ENCODE measurements around the gene AMBP. TPM values are rescaled to one million over a fixed set of nuclear protein-coding genes. Genes with fewer than 3 reads are reported as not detected.

The AMBP gene
- total and polyA plus RNA-seq, 2 donors (not counting 1 experiment from before 2014, with no cell fraction given): not detected

- no peaks in the 10 kb centered on the region for H4K20me1 ChIP-seq (ENCODE audit: control insufficient read depth, insufficient read depth, low read length, poor library complexity, severe bottlenecking)
- ATAC-seq (ENCODE audit: low read depth) (peak; percentile 65), DNase-seq (peak; percentile 45)
- Mint-ChIP-seq H3K4me1 (peaks cover 8% of the 10 kb centered on the region), H3K27ac (no peak overlapping the region), H3K27me3 (peaks cover 41% of the 10 kb centered on the region), H3K9me3 (ENCODE audit: insufficient read depth) (peaks cover 2% of the 10 kb centered on the region), H3K4me3 (peak overlapping the region; percentile 64)
- peaks cover 0 to 25% (median 5%) of the 10 kb centered on the region in 4 experiments for H3K27me3 ChIP-seq (replicated peaks in 1 of 4; ENCODE audit: control extremely low read depth in 1 of 4, control insufficient read depth in 3 of 4, insufficient read depth in 4 of 4, low read length in 3 of 4)
- intact Hi-C loops (cut with micrococcal nuclease): no loop called here
- TF ChIP-seq CTCF (IDR thresholded peaks at IDR 0.05) (no peak), EZH2 (IDR thresholded peaks at IDR 0.05; ENCODE audit: borderline replicate concordance, insufficient read depth, low read depth, low read length, poor library complexity, severe bottlenecking) (no peak)
- H3K36me3 ChIP-seq (replicated peaks in 1 of 2; ENCODE audit: control extremely low read depth in 1 of 2, control insufficient read depth in 1 of 2, extremely low read depth in 1 of 2, insufficient read depth in 2 of 2, low read length in 1 of 2): no peaks in the 10 kb centered on the region
- H3K9ac ChIP-seq (ENCODE audit: low read length): peak overlapping the region; percentile 35
- 9% methylated on average over 73 of the region's 77 CpGs for WGBS (ENCODE audit: insufficient coverage)
- POLR2A ChIA-PET: no interaction called here
- peaks cover 5 to 6% of the 10 kb centered on the region in 2 donors for H3K4me1 ChIP-seq (ENCODE audit: control insufficient read depth in 2 of 2, insufficient read depth in 2 of 2, low read length in 2 of 2)
- peak overlapping the region; percentile 74 for H3K4me2 ChIP-seq (replicated peaks; ENCODE audit: low read depth, low read length, poor library complexity, severe bottlenecking)
- CTCF ChIA-PET: interaction anchor here (0.5 kb wide), 1 partner anchor 12 kb away, joined by 3 read pairs; no protein-coding TSS in a partner anchor
- H3K9me3 ChIP-seq (ENCODE audit: control extremely low read depth in 1 of 3, control insufficient read depth in 2 of 3, insufficient read depth in 1 of 3, low read length in 2 of 3): peaks cover 0 to 14% (median 0%) of the 10 kb centered on the region in 3 donors
- H3K79me2 ChIP-seq (ENCODE audit: control insufficient read depth, insufficient read depth, low read length): no peaks in the 10 kb centered on the region
- no peak overlapping the region for H3K27ac ChIP-seq (ENCODE audit: low read length in 2 of 2)
- peak overlapping the region in 3 of 5 experiments; percentile 35 to 46 (median 38) for H3K4me3 ChIP-seq (ENCODE audit: control extremely low read depth in 1 of 5, extremely low read depth in 1 of 5, insufficient read depth in 1 of 5, low read depth in 2 of 5, low read length in 4 of 5)
- H2AFZ ChIP-seq (ENCODE audit: insufficient read depth, low read depth, low read length, poor library complexity, severe bottlenecking): peak overlapping the region; percentile 51
Observed at GRCh38 chr9:114098021-114098935, 20.2 kb upstream of the AMBP start.

DNA sequence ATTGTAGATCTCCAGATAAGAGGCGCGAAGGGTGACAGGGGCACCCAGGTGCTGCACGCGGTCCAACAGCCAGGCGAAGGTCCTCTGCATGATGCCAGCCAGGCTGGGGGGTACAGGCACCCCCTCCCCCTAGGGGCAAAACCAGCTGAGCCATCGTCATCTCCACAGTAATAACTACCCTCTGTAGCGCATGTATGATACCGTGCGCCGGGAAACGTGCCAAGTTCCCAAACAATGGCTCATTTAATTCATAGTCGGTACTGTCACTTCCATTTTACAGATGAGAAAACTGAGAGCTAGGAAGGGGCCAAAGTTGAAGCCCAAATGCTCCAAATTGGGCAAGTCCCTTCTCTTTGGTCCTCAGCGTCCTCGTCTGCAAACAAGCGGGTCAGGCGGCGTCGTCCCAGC, 19.5 kb upstream of the AMBP start:
- Mint-ChIP-seq H3K27me3 (peaks cover 41% of the 10 kb centered on the region), H3K4me1 (peaks cover 8% of the 10 kb centered on the region), H3K4me3 (peak overlapping the region; percentile 64), H3K27ac (no peak overlapping the region), H3K9me3 (ENCODE audit: insufficient read depth) (peaks cover 2% of the 10 kb centered on the region)
- Histone ChIP-seq H4K20me1 (ENCODE audit: control insufficient read depth, insufficient read depth, low read length, poor library complexity, severe bottlenecking) (no peaks in the 10 kb centered on the region), H3K4me3 (ENCODE audit: control extremely low read depth in 1 of 5, extremely low read depth in 1 of 5, insufficient read depth in 1 of 5, low read depth in 2 of 5, low read length in 4 of 5) (peak overlapping the region in 3 of 5 experiments; percentile 35 to 46 (median 38)), H3K9me3 (ENCODE audit: control extremely low read depth in 1 of 3, control insufficient read depth in 2 of 3, insufficient read depth in 1 of 3, low read length in 2 of 3) (peaks cover 0 to 14% (median 0%) of the 10 kb centered on the region in 3 donors), H3K27ac (ENCODE audit: low read length in 2 of 2) (no peak overlapping the region), H3K4me1 (ENCODE audit: control insufficient read depth in 2 of 2, insufficient read depth in 2 of 2, low read length in 2 of 2) (peaks cover 5 to 6% of the 10 kb centered on the region in 2 donors), H2AFZ (ENCODE audit: insufficient read depth, low read depth, low read length, poor library complexity, severe bottlenecking) (peak overlapping the region; percentile 51), H3K27me3 (replicated peaks in 1 of 4; ENCODE audit: control extremely low read depth in 1 of 4, control insufficient read depth in 3 of 4, insufficient read depth in 4 of 4, low read length in 3 of 4) (peaks cover 0 to 25% (median 5%) of the 10 kb centered on the region in 4 experiments), H3K4me2 (replicated peaks; ENCODE audit: low read depth, low read length, poor library complexity, severe bottlenecking) (peak overlapping the region; percentile 74), H3K9ac (ENCODE audit: low read length) (peak overlapping the region; percentile 35), H3K36me3 (replicated peaks in 1 of 2; ENCODE audit: control extremely low read depth in 1 of 2, control insufficient read depth in 1 of 2, extremely low read depth in 1 of 2, insufficient read depth in 2 of 2, low read length in 1 of 2) (no peaks in the 10 kb centered on the region), H3K79me2 (ENCODE audit: control insufficient read depth, insufficient read depth, low read length) (no peaks in the 10 kb centered on the region)
- ChIA-PET POLR2A (no interaction called here), CTCF (no interaction called here)
- 26% methylated on average over 18 of the region's 18 CpGs for WGBS (ENCODE audit: insufficient coverage)
- TF ChIP-seq CTCF (IDR thresholded peaks at IDR 0.05) (no peak), EZH2 (IDR thresholded peaks at IDR 0.05; ENCODE audit: borderline replicate concordance, insufficient read depth, low read depth, low read length, poor library complexity, severe bottlenecking) (no peak)
- DNase-seq (no peak), ATAC-seq (ENCODE audit: low read depth) (no peak)
- intact Hi-C loops (cut with micrococcal nuclease): no loop called here
